DOHH2 (cell line): ENCODE measurements around the gene SDE2.
"Not testable (repeated sequence)": the region's sequence is repeated elsewhere in the genome, so short reads cannot be mapped to it uniquely, and the experiment has no call there.

ENCODE experiments used
- H3F3A ChIP-seq: fragments of 200-600 bp; sonication (generic), shearing (Covaris generic); 2 replicates; pipeline ENCODE4 v1.6.0; 2016; ENCODE audit warnings: antibody characterized with exemption, mild to moderate bottlenecking; ENCODE audit not compliant: control insufficient read depth, insufficient read depth
- H3K27ac ChIP-seq: fragments of 200-600 bp; sonication (generic); 2 replicates; pipeline ENCODE4 v1.5.1; 2014; ENCODE audit warnings: low read depth, mild to moderate bottlenecking, low read length, moderate library complexity
- H3K27me3 ChIP-seq: fragments of 200-600 bp; sonication (generic); 2 replicates; pipeline ENCODE4 v1.6.1; 2014; ENCODE audit warnings: mild to moderate bottlenecking, low read length, mixed read lengths; ENCODE audit not compliant: control insufficient read depth
- H3K36me3 ChIP-seq: fragments of 200-600 bp; sonication (generic); 2 replicates; pipeline ENCODE4 v1.6.1; 2014; ENCODE audit warnings: mild to moderate bottlenecking, low read length, moderate library complexity, mixed read lengths; ENCODE audit not compliant: control insufficient read depth
- H3K4me1 ChIP-seq: fragments of 200-600 bp; sonication (generic); 2 replicates; pipeline ENCODE4 v1.6.1; 2014; ENCODE audit warnings: mild to moderate bottlenecking, low read length, mixed read lengths; ENCODE audit not compliant: control insufficient read depth
- H3K4me2 ChIP-seq: fragments of 200-600 bp; sonication (generic); 2 replicates; pipeline ENCODE4 v1.6.0; 2014; ENCODE audit warnings: mild to moderate bottlenecking, low read length, moderate library complexity
- H3K4me3 ChIP-seq: fragments of 200-600 bp; sonication (generic); 2 replicates; pipeline ENCODE4 v1.5.1; 2014; ENCODE audit warnings: mild to moderate bottlenecking, low read length, mixed read lengths
- H3K79me2 ChIP-seq: fragments of 200-600 bp; sonication (generic); 2 replicates; pipeline ENCODE4 v1.6.1; 2014; ENCODE audit warnings: mild to moderate bottlenecking, low read length, mixed read lengths; ENCODE audit not compliant: control insufficient read depth
- H3K9me2 ChIP-seq: fragments of 200-600 bp; sonication (generic); replicated peaks from 2 replicates; pipeline ENCODE4 v1.6.1; 2014; ENCODE audit warnings: mild to moderate bottlenecking, low read length, mixed read lengths; ENCODE audit not compliant: control insufficient read depth
- H3K9me3 ChIP-seq: fragments of 200-600 bp; sonication (generic); 2 replicates; pipeline ENCODE4 v1.6.1; 2014; ENCODE audit warnings: antibody characterized with exemption, low read length, mixed read lengths; ENCODE audit not compliant: control insufficient read depth, insufficient read depth
- H4K20me1 ChIP-seq: fragments of 200-600 bp; sonication (generic); 2 replicates; pipeline ENCODE4 v1.6.0; 2014; ENCODE audit warnings: low read depth, mild to moderate bottlenecking, antibody characterized with exemption, low read length, moderate library complexity; ENCODE audit not compliant: control insufficient read depth, insufficient read depth
- EZH2phosphoT487 ChIP-seq: fragments of 200-600 bp; sonication (generic); IDR thresholded peaks from 2 replicates; pipeline ENCODE4 v1.6.1; 2017; ENCODE audit warnings: borderline replicate concordance, mild to moderate bottlenecking, antibody characterized with exemption, low read length, moderate library complexity, mixed read lengths
- TF ChIP-seq, protein P1 (sequence below): fragments of 200-600 bp; sonication (generic); IDR thresholded peaks from one replicate; pipeline ENCODE4 v1.5.1; 2014; ENCODE audit warnings: antibody characterized with exemption, mild to moderate bottlenecking, low read depth, low read length; ENCODE audit not compliant: poor library complexity, severe bottlenecking

The SDE2 gene

GRCh38 chr1:226001088-226001487 lies 1.9 kb upstream of the SDE2 start:
- H3K4me2 ChIP-seq, result peak overlapping the region; percentile 74
- H3K4me1 ChIP-seq, result peaks cover 70% of the 10 kb centered on the region
- H3K27ac ChIP-seq, result no peak overlapping the region; the same call in 1 of the 2 replicates
- peaks cover 12% of the 10 kb centered on the region for H3F3A ChIP-seq
- H3K27me3 ChIP-seq, result no peaks in the 10 kb centered on the region
- no peak for TF ChIP-seq EZH2phosphoT487
- TF ChIP-seq, protein P1, sequence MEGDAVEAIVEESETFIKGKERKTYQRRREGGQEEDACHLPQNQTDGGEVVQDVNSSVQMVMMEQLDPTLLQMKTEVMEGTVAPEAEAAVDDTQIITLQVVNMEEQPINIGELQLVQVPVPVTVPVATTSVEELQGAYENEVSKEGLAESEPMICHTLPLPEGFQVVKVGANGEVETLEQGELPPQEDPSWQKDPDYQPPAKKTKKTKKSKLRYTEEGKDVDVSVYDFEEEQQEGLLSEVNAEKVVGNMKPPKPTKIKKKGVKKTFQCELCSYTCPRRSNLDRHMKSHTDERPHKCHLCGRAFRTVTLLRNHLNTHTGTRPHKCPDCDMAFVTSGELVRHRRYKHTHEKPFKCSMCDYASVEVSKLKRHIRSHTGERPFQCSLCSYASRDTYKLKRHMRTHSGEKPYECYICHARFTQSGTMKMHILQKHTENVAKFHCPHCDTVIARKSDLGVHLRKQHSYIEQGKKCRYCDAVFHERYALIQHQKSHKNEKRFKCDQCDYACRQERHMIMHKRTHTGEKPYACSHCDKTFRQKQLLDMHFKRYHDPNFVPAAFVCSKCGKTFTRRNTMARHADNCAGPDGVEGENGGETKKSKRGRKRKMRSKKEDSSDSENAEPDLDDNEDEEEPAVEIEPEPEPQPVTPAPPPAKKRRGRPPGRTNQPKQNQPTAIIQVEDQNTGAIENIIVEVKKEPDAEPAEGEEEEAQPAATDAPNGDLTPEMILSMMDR, result no peak
- no peak overlapping the region for H3K4me3 ChIP-seq
- no peaks in the 10 kb centered on the region for H4K20me1 ChIP-seq
- H3K79me2 ChIP-seq, result peaks cover 31% of the 10 kb centered on the region
- no peaks in the 10 kb centered on the region for H3K9me3 ChIP-seq
- H3K36me3 ChIP-seq, result peaks cover 18% of the 10 kb centered on the region
- H3K9me2 ChIP-seq, result no peaks in the 10 kb centered on the region

GRCh38 chr1:226000493-226001081 lies 1.4 kb upstream of the SDE2 start:
- peaks cover 74% of the 10 kb centered on the region for H3K4me1 ChIP-seq
- H3K36me3 ChIP-seq, result peaks cover 23% of the 10 kb centered on the region
- not testable (repeated sequence) for H3K9me2 ChIP-seq, H3K27me3 ChIP-seq, H3K9me3 ChIP-seq, H4K20me1 ChIP-seq
- peak overlapping the region; percentile 94 for H3K4me3 ChIP-seq
- H3K4me2 ChIP-seq, result peak overlapping the region; percentile 74
- peaks cover 36% of the 10 kb centered on the region for H3K79me2 ChIP-seq
- peaks cover 12% of the 10 kb centered on the region for H3F3A ChIP-seq
- peak overlapping the region; percentile 92 for H3K27ac ChIP-seq

- Histone ChIP-seq H3K9me2 (no peaks in the 10 kb centered on the region), H3K4me1 (peaks cover 74% of the 10 kb centered on the region), H3K79me2 (peaks cover 43% of the 10 kb centered on the region), H3K4me3 (peak overlapping the region; percentile 94), H3K4me2 (peak overlapping the region; percentile 74), H3K36me3 (peaks cover 30% of the 10 kb centered on the region), H3K27ac (peak overlapping the region; percentile 92), H3K27me3 (no peaks in the 10 kb centered on the region), H3K9me3 (no peaks in the 10 kb centered on the region), H4K20me1 (peaks cover 4% of the 10 kb centered on the region; the same call in 1 of the 2 replicates), H3F3A (peaks cover 12% of the 10 kb centered on the region)
- TF ChIP-seq, protein P1, result no peak
Measured at GRCh38 chr1:225999912-226000337, 782 bp upstream of the SDE2 start.

DNA sequence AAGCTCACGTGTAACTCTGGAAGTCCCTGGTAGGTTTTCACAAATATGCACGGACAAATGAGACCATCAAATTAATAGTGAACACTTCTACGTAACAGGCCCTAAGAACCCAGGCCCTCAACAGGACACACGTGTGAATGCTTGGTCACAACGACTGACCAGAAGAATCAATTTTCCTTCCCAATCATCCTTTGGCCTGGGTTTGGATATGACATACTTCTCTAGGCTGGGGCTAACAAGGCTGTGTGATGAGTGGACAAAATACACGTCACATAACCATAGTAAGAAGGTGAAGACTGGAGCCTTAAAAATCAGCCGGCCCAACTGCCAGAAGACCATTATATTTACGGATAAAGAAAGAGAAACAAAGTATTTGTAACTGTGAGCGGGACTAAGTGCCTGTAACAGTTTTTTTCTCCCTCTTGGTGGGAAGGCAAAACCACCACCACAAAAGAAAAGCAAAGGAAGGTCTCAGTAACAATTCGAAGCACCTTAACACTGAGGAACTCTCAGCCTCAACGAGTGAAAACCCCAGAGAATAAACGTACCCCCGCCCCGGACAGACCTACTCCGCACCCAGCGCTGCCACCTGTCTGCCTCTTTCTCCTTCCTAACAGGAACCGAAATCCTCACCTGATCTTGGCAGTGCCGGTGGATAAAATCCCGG lies 450 bp downstream of the SDE2 start:
- peaks cover 65% of the 10 kb centered on the region for H3K4me1 ChIP-seq
- peak overlapping the region; percentile 92 for H3K27ac ChIP-seq

More for the DNA sequence above, 450 bp downstream of the SDE2 start:
- Histone ChIP-seq H3K4me2 (peak overlapping the region; percentile 88), H3K4me3 (peak overlapping the region; percentile 94), H4K20me1 (peaks cover 4% of the 10 kb centered on the region; the same call in 1 of the 2 replicates), H3K79me2 (peaks cover 52% of the 10 kb centered on the region), H3K27me3 (no peaks in the 10 kb centered on the region), H3K9me3 (no peaks in the 10 kb centered on the region), H3F3A (peaks cover 12% of the 10 kb centered on the region), H3K9me2 (no peaks in the 10 kb centered on the region), H3K36me3 (peaks cover 41% of the 10 kb centered on the region)
- no peak for TF ChIP-seq EZH2phosphoT487
- TF ChIP-seq, protein P1, result no peak
